Measurements from ENCODE around the gene CHCHD6. TPM values are rescaled to one million over a fixed set of nuclear protein-coding genes. Genes with fewer than 3 reads are reported as not detected.

CHCHD6 gene
- polyA plus RNA-seq, 4 donors, result 2.2 to 15.0 (median 7.4) TPM

- Histone ChIP-seq H3K36me3 (ENCODE audit: control insufficient read depth in 3 of 3, insufficient read depth in 2 of 3, low read depth in 1 of 3, low read length in 3 of 3) (no peaks in the 10 kb centered on the region), H3K4me3 (ENCODE audit: low read depth in 1 of 3, low read length in 3 of 3) (no peak overlapping the region), H3K9me3 (ENCODE audit: control insufficient read depth in 2 of 2, insufficient read depth in 1 of 2, low read depth in 1 of 2, low read length in 1 of 2) (no peaks in the 10 kb centered on the region), H3K27ac (ENCODE audit: low read depth in 1 of 3, low read length in 2 of 3) (no peak overlapping the region), H3K4me1 (ENCODE audit: control insufficient read depth in 3 of 3, insufficient read depth in 2 of 3, low read depth in 1 of 3, low read length in 2 of 3) (no peaks in the 10 kb centered on the region), H3K27me3 (ENCODE audit: control insufficient read depth in 3 of 3, insufficient read depth in 3 of 3, low read length in 3 of 3) (no peaks in the 10 kb centered on the region)
- no peak for FAIRE-seq
- DNase-seq, result no peak
- WGBS, 3 donors, result 79 to 90% (median 80%) methylated on average over 17 of the region's 17 CpGs
Measured at GRCh38 chr3:126959921-126960603, 256.0 kb downstream of the CHCHD6 start.

DNA sequence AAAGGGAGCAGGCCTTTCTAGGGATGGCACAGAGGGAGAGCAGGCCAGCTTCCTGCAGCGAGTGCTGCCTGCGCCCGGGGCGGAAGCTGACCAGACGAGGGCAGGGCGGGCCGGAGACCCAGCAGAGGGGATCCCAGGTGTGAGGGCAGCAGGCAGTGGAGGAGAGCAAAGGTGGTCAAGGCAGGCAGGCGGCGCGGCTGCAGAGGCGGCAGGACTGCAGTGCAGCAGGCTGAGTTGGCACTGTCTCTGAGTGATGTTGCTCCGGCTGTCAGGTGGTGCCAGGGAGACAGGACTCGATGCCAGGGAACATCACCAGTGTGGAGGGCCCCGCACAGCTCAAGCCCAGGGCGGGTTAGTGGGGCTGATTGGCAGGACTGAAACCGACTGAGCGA, 256.6 kb downstream of the CHCHD6 start:
- WGBS, 3 donors, result 87 to 91% (median 87%) methylated on average over 17 of the region's 17 CpGs
- no peak overlapping the region for H3K4me3 ChIP-seq (ENCODE audit: low read depth in 1 of 3, low read length in 3 of 3)
- no peaks in the 10 kb centered on the region for H3K36me3 ChIP-seq (ENCODE audit: control insufficient read depth in 3 of 3, insufficient read depth in 2 of 3, low read depth in 1 of 3, low read length in 3 of 3)
- no peaks in the 10 kb centered on the region for H3K4me1 ChIP-seq (ENCODE audit: control insufficient read depth in 3 of 3, insufficient read depth in 2 of 3, low read depth in 1 of 3, low read length in 2 of 3)
- no peaks in the 10 kb centered on the region for H3K9me3 ChIP-seq (ENCODE audit: control insufficient read depth in 2 of 2, insufficient read depth in 1 of 2, low read depth in 1 of 2, low read length in 1 of 2)
- no peak overlapping the region for H3K27ac ChIP-seq (ENCODE audit: low read depth in 1 of 3, low read length in 2 of 3)
- no peaks in the 10 kb centered on the region for H3K27me3 ChIP-seq (ENCODE audit: control insufficient read depth in 3 of 3, insufficient read depth in 3 of 3, low read length in 3 of 3)
- no peak for DNase-seq
- FAIRE-seq, result no peak

- Histone ChIP-seq H3K9me3 (ENCODE audit: control insufficient read depth in 2 of 2, insufficient read depth in 1 of 2, low read depth in 1 of 2, low read length in 1 of 2) (no peaks in the 10 kb centered on the region), H3K4me1 (ENCODE audit: control insufficient read depth in 3 of 3, insufficient read depth in 2 of 3, low read depth in 1 of 3, low read length in 2 of 3) (no peaks in the 10 kb centered on the region), H3K27me3 (ENCODE audit: control insufficient read depth in 3 of 3, insufficient read depth in 3 of 3, low read length in 3 of 3) (no peaks in the 10 kb centered on the region), H3K4me3 (ENCODE audit: low read depth in 1 of 3, low read length in 3 of 3) (no peak overlapping the region), H3K27ac (ENCODE audit: low read depth in 1 of 3, low read length in 2 of 3) (no peak overlapping the region), H3K36me3 (ENCODE audit: control insufficient read depth in 3 of 3, insufficient read depth in 2 of 3, low read depth in 1 of 3, low read length in 3 of 3) (no peaks in the 10 kb centered on the region)
- DNase-seq (no peak), FAIRE-seq (no peak)
- WGBS, 3 donors, result 63 to 70% (median 65%) methylated on average over 8 of the region's 8 CpGs
Measured at GRCh38 chr3:126961191-126961790, 257.3 kb downstream of the CHCHD6 start.

GRCh38 chr3:126961791-126962461, 257.9 kb downstream of the CHCHD6 start:
- WGBS, 3 donors, result 77 to 89% (median 87%) methylated on average over 11 of the region's 11 CpGs
- no peak overlapping the region for H3K4me3 ChIP-seq (ENCODE audit: low read depth in 1 of 3, low read length in 3 of 3)
- H3K27ac ChIP-seq (ENCODE audit: low read depth in 1 of 3, low read length in 2 of 3), result no peak overlapping the region
- FAIRE-seq (no peak), DNase-seq (no peak)
- H3K4me1 ChIP-seq (ENCODE audit: control insufficient read depth in 3 of 3, insufficient read depth in 2 of 3, low read depth in 1 of 3, low read length in 2 of 3), result no peaks in the 10 kb centered on the region
- no peaks in the 10 kb centered on the region for H3K36me3 ChIP-seq (ENCODE audit: control insufficient read depth in 3 of 3, insufficient read depth in 2 of 3, low read depth in 1 of 3, low read length in 3 of 3)
- H3K27me3 ChIP-seq (ENCODE audit: control insufficient read depth in 3 of 3, insufficient read depth in 3 of 3, low read length in 3 of 3), result no peaks in the 10 kb centered on the region
- no peaks in the 10 kb centered on the region for H3K9me3 ChIP-seq (ENCODE audit: control insufficient read depth in 2 of 2, insufficient read depth in 1 of 2, low read depth in 1 of 2, low read length in 1 of 2)

- DNase-seq (no peak), FAIRE-seq (no peak)
- H3K9me3 ChIP-seq (ENCODE audit: control insufficient read depth in 2 of 2, insufficient read depth in 1 of 2, low read depth in 1 of 2, low read length in 1 of 2), result no peaks in the 10 kb centered on the region
- H3K27ac ChIP-seq (ENCODE audit: low read depth in 1 of 3, low read length in 2 of 3), result no peak overlapping the region
- H3K27me3 ChIP-seq (ENCODE audit: control insufficient read depth in 3 of 3, insufficient read depth in 3 of 3, low read length in 3 of 3), result no peaks in the 10 kb centered on the region
- no peaks in the 10 kb centered on the region for H3K4me1 ChIP-seq (ENCODE audit: control insufficient read depth in 3 of 3, insufficient read depth in 2 of 3, low read depth in 1 of 3, low read length in 2 of 3)
- no peak overlapping the region for H3K4me3 ChIP-seq (ENCODE audit: low read depth in 1 of 3, low read length in 3 of 3)
- no peaks in the 10 kb centered on the region for H3K36me3 ChIP-seq (ENCODE audit: control insufficient read depth in 3 of 3, insufficient read depth in 2 of 3, low read depth in 1 of 3, low read length in 3 of 3)
- WGBS, 3 donors, result 90 to 94% (median 93%) methylated on average over 8 of the region's 8 CpGs
Measured at GRCh38 chr3:126962756-126963155, 258.7 kb downstream of the CHCHD6 start.

GRCh38 chr3:126963261-126964190, 259.5 kb downstream of the CHCHD6 start:
- no peak overlapping the region for H3K4me3 ChIP-seq (ENCODE audit: low read depth in 1 of 3, low read length in 3 of 3)
- H3K27me3 ChIP-seq (ENCODE audit: control insufficient read depth in 3 of 3, insufficient read depth in 3 of 3, low read length in 3 of 3), result no peaks in the 10 kb centered on the region
- WGBS, 3 donors, result 66 to 84% (median 72%) methylated on average over 7 of the region's 7 CpGs
- FAIRE-seq (no peak), DNase-seq (peak; percentile 20 to 37)
- no peaks in the 10 kb centered on the region for H3K9me3 ChIP-seq (ENCODE audit: control insufficient read depth in 2 of 2, insufficient read depth in 1 of 2, low read depth in 1 of 2, low read length in 1 of 2)
- H3K27ac ChIP-seq (ENCODE audit: low read depth in 1 of 3, low read length in 2 of 3), result no peak overlapping the region
- no peaks in the 10 kb centered on the region for H3K4me1 ChIP-seq (ENCODE audit: control insufficient read depth in 3 of 3, insufficient read depth in 2 of 3, low read depth in 1 of 3, low read length in 2 of 3)
- no peaks in the 10 kb centered on the region for H3K36me3 ChIP-seq (ENCODE audit: control insufficient read depth in 3 of 3, insufficient read depth in 2 of 3, low read depth in 1 of 3, low read length in 3 of 3)

- no peaks in the 10 kb centered on the region for H3K9me3 ChIP-seq (ENCODE audit: control insufficient read depth in 2 of 2, insufficient read depth in 1 of 2, low read depth in 1 of 2, low read length in 1 of 2)
- no peaks in the 10 kb centered on the region for H3K27me3 ChIP-seq (ENCODE audit: control insufficient read depth in 3 of 3, insufficient read depth in 3 of 3, low read length in 3 of 3)
- H3K36me3 ChIP-seq (ENCODE audit: control insufficient read depth in 3 of 3, insufficient read depth in 2 of 3, low read depth in 1 of 3, low read length in 3 of 3), result no peaks in the 10 kb centered on the region
- H3K27ac ChIP-seq (ENCODE audit: low read depth in 1 of 3, low read length in 2 of 3), result no peak overlapping the region
- no peaks in the 10 kb centered on the region for H3K4me1 ChIP-seq (ENCODE audit: control insufficient read depth in 3 of 3, insufficient read depth in 2 of 3, low read depth in 1 of 3, low read length in 2 of 3)
- DNase-seq, result no peak
- no peak overlapping the region for H3K4me3 ChIP-seq (ENCODE audit: low read depth in 1 of 3, low read length in 3 of 3)
- 78 to 88% (median 79%) methylated on average over 7 of the region's 7 CpGs for WGBS, 3 donors
- FAIRE-seq, result no peak
Measured at GRCh38 chr3:126964261-126964660, 260.2 kb downstream of the CHCHD6 start.

GRCh38 chr3:126964950-126965349, 260.9 kb downstream of the CHCHD6 start:
- H3K27me3 ChIP-seq (ENCODE audit: control insufficient read depth in 3 of 3, insufficient read depth in 3 of 3, low read length in 3 of 3), result no peaks in the 10 kb centered on the region
- DNase-seq (no peak), FAIRE-seq (no peak)
- no peak overlapping the region for H3K4me3 ChIP-seq (ENCODE audit: low read depth in 1 of 3, low read length in 3 of 3)
- whole genome bisulfite sequencing, 3 donors, result 87 to 93% (median 89%) methylated on average over 10 of the region's 10 CpGs
- H3K4me1 ChIP-seq (ENCODE audit: control insufficient read depth in 3 of 3, insufficient read depth in 2 of 3, low read depth in 1 of 3, low read length in 2 of 3), result no peaks in the 10 kb centered on the region
- no peak overlapping the region for H3K27ac ChIP-seq (ENCODE audit: low read depth in 1 of 3, low read length in 2 of 3)
- no peaks in the 10 kb centered on the region for H3K36me3 ChIP-seq (ENCODE audit: control insufficient read depth in 3 of 3, insufficient read depth in 2 of 3, low read depth in 1 of 3, low read length in 3 of 3)
- no peaks in the 10 kb centered on the region for H3K9me3 ChIP-seq (ENCODE audit: control insufficient read depth in 2 of 2, insufficient read depth in 1 of 2, low read depth in 1 of 2, low read length in 1 of 2)
